Spleen (tissue), 11 donors: ENCODE measurements around the gene TBCE. TPM values are rescaled to one million over a fixed set of nuclear protein-coding genes. Genes with fewer than 3 reads are reported as not detected.

Experiments used
- DNase-seq: peaks from one replicate; pipeline ENCODE4 v3.0.0-alpha.2; 2020
- H3K27ac ChIP-seq, 8 donors: fragments of 200-600 bp; sonication (generic) in 7 of 8; 1 replicate in 4 of 8; 2 replicates in 4 of 8; pipeline versions ENCODE4 v1.5.0 to v1.8.0; 2016 to 2021; ENCODE audit warnings: inconsistent platforms in 4 of 8, mild to moderate bottlenecking in 4 of 8, moderate library complexity in 1 of 8
- H3K27me3 ChIP-seq, 7 donors: fragments of 200-600 bp; sonication (generic) in 6 of 7; replicated peaks in 1 of 7; 1 replicate in 4 of 7; 2 replicates in 3 of 7; pipeline versions ENCODE4 v1.5.0 to v1.8.0; 2016 to 2021; ENCODE audit warnings: inconsistent platforms in 3 of 7, mild to moderate bottlenecking in 1 of 7
- H3K36me3 ChIP-seq, 6 donors: fragments of 200-600 bp; sonication (generic) in 5 of 6; 1 replicate in 4 of 6; 2 replicates in 2 of 6; pipeline versions ENCODE4 v1.5.0 to v1.8.0; 2016 to 2021; ENCODE audit warnings: inconsistent platforms in 2 of 6
- H3K4me1 ChIP-seq, 6 donors: fragments of 200-600 bp; sonication (generic) in 5 of 6; 1 replicate in 3 of 6; 2 replicates in 3 of 6; pipeline versions ENCODE4 v1.5.0 to v1.8.0; 2016 to 2021; ENCODE audit warnings: inconsistent platforms in 3 of 6
- H3K4me3 ChIP-seq, 8 donors: fragments of 200-600 bp; sonication (generic) in 7 of 8; 1 replicate in 4 of 8; 2 replicates in 4 of 8; pipeline versions ENCODE4 v1.5.0 to v1.8.0; 2016 to 2021; ENCODE audit warnings: inconsistent platforms in 4 of 8, mild to moderate bottlenecking in 4 of 8, moderate library complexity in 2 of 8
- H3K9me3 ChIP-seq, 8 donors: fragments of 200-600 bp; sonication (generic) in 7 of 8; 1 replicate in 4 of 8; 2 replicates in 4 of 8; pipeline versions ENCODE4 v1.5.0 to v1.8.0; 2016 to 2021; ENCODE audit warnings: inconsistent platforms in 4 of 8
- CTCF ChIP-seq, 11 experiments: fragments of 200-600 bp in 7 of 11; fragments of 450-650 bp in 4 of 11; sonication (generic) in 4 of 11; IDR thresholded peaks in 8 of 11; conservative IDR thresholded peaks in 3 of 11; 1 replicate in 7 of 11; 2 replicates in 4 of 11; pipeline versions ENCODE4 v1.4.0 to v1.8.0; 2016 to 2021; ENCODE audit warnings: antibody characterized with exemption in 11 of 11, inconsistent platforms in 4 of 11, mild to moderate bottlenecking in 1 of 11
- POLR2A ChIP-seq, 3 donors: fragments of 450-650 bp; IDR thresholded peaks; one replicate each; pipeline ENCODE4 v1.5.1; 2017; ENCODE audit warnings: antibody characterized with exemption in 3 of 3, mild to moderate bottlenecking in 1 of 3
- POLR2AphosphoS5 ChIP-seq, 3 donors: sonication (generic); formaldehyde crosslinking; IDR thresholded peaks; one replicate each; pipeline ENCODE4 v1.5.1; 2017; ENCODE audit warnings: antibody characterized with exemption in 3 of 3
- WGBS, 5 donors: extraction: QIAGEN DNeasy Blood & Tissue Kit in 3 of 5; methylation state at CpG; one replicate each; pipeline versions ENCODE4 v1.1.5 to v1.1.7; 2013 to 2018; 5-methylcytosine and 5-hydroxymethylcytosine counted together
- intact Hi-C: fragments of 100-400 bp; cut with DNase I; formaldehyde crosslinking; loops from one replicate; pipeline ENCODE4 v1.15.0; 2023; ENCODE audit warnings: low total_unique reads
- polyA plus RNA-seq, 3 donors: library from polyadenylated mRNA; stranded (reverse); fragments of 200-250 nt; gene quantifications; one replicate each; pipeline ENCODE4 v1.2.1, GENCODE V29; 2013
- total RNA-seq, 7 donors: library from RNA; depleted of rRNA in 3 of 7; stranded (reverse); fragments of >200 nt in 3 of 7; fragmentation: NEBNext Ultra II Directional in 4 of 7; extraction: Animal tissue kit (Norgen Biotek cat#: 25700) in 4 of 7; gene quantifications; one replicate each; pipeline versions ENCODE4 v1.1.0 to v1.2.1, GENCODE V29; 2016 to 2021
- donor health status: healthy with polysubstance abuse.
- donor health status: DM: no; HTN: no; CAD: no; lungs with moderate emphysema.
- donor health status: DM: no; HTN: no; CAD: no.
- donor health status: Bipolar disorder and iron deficiency.
- donor health status: healthy.
- donor health status: DM: no; HTN: no; CAD: no.
- donor health status: DM: yes; HTN: yes; CAD: no.

Gene TBCE
- total and polyA plus RNA-seq, 10 donors, result 13.6 to 30.0 (median 18.2) TPM

DNA sequence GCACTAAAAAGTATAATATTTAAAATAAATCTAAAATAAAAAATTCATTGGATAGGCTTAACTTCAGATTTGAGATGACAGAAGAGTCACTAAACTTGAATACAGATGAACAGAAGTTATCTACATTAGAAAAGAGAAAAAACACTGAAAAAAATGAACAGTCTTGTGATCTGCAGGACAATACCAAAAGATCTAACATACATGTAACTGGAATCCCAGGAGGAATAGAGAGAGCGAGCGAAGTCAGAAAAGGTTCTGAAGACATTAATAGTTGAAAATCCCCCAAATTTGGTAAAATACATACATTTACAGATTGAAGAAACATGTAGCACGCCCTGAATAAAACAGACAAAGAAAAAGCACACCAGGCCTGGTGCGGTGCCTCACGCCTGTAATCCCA, 115.9 kb downstream of the TBCE start:
- Histone ChIP-seq H3K27ac (no peak overlapping the region), H3K4me1 (no peaks in the 10 kb centered on the region), H3K9me3 (peaks cover 0 to 9% (median 0%) of the 10 kb centered on the region in 8 donors), H3K4me3 (no peak overlapping the region), H3K36me3 (peaks cover 0 to 67% (median 19%) of the 10 kb centered on the region in 6 donors), H3K27me3 (no peaks in the 10 kb centered on the region)
- WGBS, 5 donors, result 95 to 99% (median 98%) methylated on average over 5 of the region's 5 CpGs
- no peak for TF ChIP-seq CTCF (IDR thresholded peaks at IDR 0.05 in 8 of 11, conservative IDR thresholded peaks at IDR 0.05 in 3 of 11)
- TF ChIP-seq POLR2AphosphoS5 (IDR thresholded peaks at IDR 0.05), result no peak
- no peak for TF ChIP-seq POLR2A (IDR thresholded peaks at IDR 0.05)
- no peak for DNase-seq
- intact Hi-C loops, result no loop called here

DNA sequence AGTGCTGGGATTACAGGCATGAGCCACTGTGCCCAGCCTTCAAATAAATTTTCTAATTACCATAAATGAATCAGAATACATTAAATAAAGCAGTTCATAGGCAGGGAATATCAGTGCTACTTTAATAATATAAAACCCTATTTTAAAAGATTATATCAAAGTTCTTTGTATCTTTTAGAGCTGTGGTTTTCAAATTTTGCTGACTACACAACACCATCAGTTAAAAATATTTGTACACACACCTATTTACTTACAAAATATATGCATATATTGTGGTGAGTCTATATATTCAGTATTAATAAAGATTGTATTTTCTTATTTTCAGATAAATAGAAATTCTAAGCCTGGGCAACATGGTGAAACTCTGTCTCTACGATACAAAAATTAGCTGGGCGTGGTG, 118.3 kb downstream of the TBCE start:
- Histone ChIP-seq H3K27me3 (no peaks in the 10 kb centered on the region), H3K9me3 (peaks cover 0 to 9% (median 0%) of the 10 kb centered on the region in 8 donors), H3K27ac (peak overlapping the region in 2 of 8 donors; percentile 10 to 42), H3K36me3 (peaks cover 0 to 54% (median 12%) of the 10 kb centered on the region in 6 donors), H3K4me3 (no peak overlapping the region), H3K4me1 (no peaks in the 10 kb centered on the region)
- no peak for DNase-seq
- TF ChIP-seq POLR2A (IDR thresholded peaks at IDR 0.05) (no peak), POLR2AphosphoS5 (IDR thresholded peaks at IDR 0.05) (no peak), CTCF (IDR thresholded peaks at IDR 0.05 in 8 of 11, conservative IDR thresholded peaks at IDR 0.05 in 3 of 11) (no peak)
- intact Hi-C loops, result no loop called here
- WGBS, 5 donors, result 91 to 100% (median 97%) methylated on average over 2 of the region's 2 CpGs

DNA sequence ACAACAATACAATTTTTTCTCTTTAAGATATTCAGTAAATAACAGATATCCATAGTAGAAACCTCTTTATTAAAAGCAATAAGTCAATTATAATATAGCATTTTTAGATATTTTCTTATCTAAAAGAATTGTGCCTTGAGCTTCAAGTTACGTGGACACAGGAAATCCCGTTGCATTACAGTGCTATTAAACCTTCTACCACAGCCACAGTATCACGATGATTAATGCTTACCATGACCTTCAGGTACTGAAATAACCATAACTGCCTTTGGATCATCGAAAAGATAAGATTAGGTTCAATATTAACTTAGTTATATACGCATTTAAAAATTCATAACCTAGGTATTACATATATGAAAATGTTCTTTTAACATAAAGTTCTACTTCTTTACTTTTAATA, 119.1 kb downstream of the TBCE start:
- H3K36me3 ChIP-seq, result peaks cover 0 to 55% (median 12%) of the 10 kb centered on the region in 6 donors
- H3K27ac ChIP-seq, result peak overlapping the region in 3 of 8 donors; percentile 10 to 42 (median 18)
- WGBS, 5 donors, result 62 to 78% (median 68%) methylated on average over 5 of the region's 5 CpGs
- no peak overlapping the region for H3K4me3 ChIP-seq
- intact Hi-C loops, result no loop called here
- TF ChIP-seq CTCF (IDR thresholded peaks at IDR 0.05 in 8 of 11, conservative IDR thresholded peaks at IDR 0.05 in 3 of 11), result no peak
- no peak for TF ChIP-seq POLR2A (IDR thresholded peaks at IDR 0.05)
- no peak for TF ChIP-seq POLR2AphosphoS5 (IDR thresholded peaks at IDR 0.05)
- DNase-seq, result no peak
- H3K9me3 ChIP-seq, result peaks cover 0 to 9% (median 0%) of the 10 kb centered on the region in 8 donors
- H3K4me1 ChIP-seq, result no peaks in the 10 kb centered on the region
- H3K27me3 ChIP-seq, result no peaks in the 10 kb centered on the region

DNA sequence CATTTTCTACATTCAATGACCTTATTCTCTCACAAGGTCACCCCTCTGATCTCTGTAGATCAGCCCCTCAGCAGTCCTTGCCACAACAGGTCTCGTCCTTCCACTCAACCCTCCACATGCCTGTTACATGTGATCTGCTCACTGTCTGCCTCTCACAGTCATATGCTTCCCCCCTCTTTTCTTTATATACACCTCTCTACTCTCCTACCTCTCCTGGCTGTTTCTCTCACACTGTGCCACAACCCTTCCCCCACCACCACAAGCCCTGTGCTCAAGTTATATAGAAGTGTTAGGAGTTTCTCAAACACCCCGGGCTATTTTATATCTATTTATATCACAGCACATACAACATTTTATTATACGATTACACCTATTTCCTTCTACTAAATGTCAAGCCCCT, 124.4 kb downstream of the TBCE start:
- H3K4me1 ChIP-seq, result no peaks in the 10 kb centered on the region
- 87 to 90% (median 89%) methylated on average over 3 of the region's 3 CpGs for WGBS, 5 donors
- no peak overlapping the region for H3K4me3 ChIP-seq
- intact Hi-C loops, result no loop called here
- no peak for TF ChIP-seq POLR2AphosphoS5 (IDR thresholded peaks at IDR 0.05)
- no peak for TF ChIP-seq POLR2A (IDR thresholded peaks at IDR 0.05)
- no peak for TF ChIP-seq CTCF (IDR thresholded peaks at IDR 0.05 in 8 of 11, conservative IDR thresholded peaks at IDR 0.05 in 3 of 11)
- no peaks in the 10 kb centered on the region for H3K9me3 ChIP-seq
- no peak overlapping the region for H3K27ac ChIP-seq
- peaks cover 0 to 57% (median 13%) of the 10 kb centered on the region in 6 donors for H3K36me3 ChIP-seq
- no peak for DNase-seq
- no peaks in the 10 kb centered on the region for H3K27me3 ChIP-seq
